GM12878 (cell line): ENCODE measurements around the gene DSEL.

Experiments
- MXI1 ChIP-seq: fragments of 150-350 bp; IDR thresholded peaks from 2 replicates; pipeline ENCODE4 v1.6.1; 2011; ENCODE audit warnings: low read depth, mild to moderate bottlenecking, inconsistent platforms, low read length, improper control_type of control experiment
- RB1 ChIP-seq: fragments of 450-650 bp; formaldehyde crosslinking; IDR thresholded peaks from 2 replicates; pipeline ENCODE4 v1.6.1; 2017; ENCODE audit warnings: mild to moderate bottlenecking, borderline replicate concordance
- RFX5 ChIP-seq: IDR thresholded peaks from 2 replicates; pipeline ENCODE4 v1.6.1; 2011; ENCODE audit warnings: low read depth, low read length, improper control_type of control experiment
- SIN3A ChIP-seq: IDR thresholded peaks from 2 replicates; pipeline ENCODE4 v1.6.1; 2012; ENCODE audit warnings: low read depth, low read length, improper control_type of control experiment
- TAF1 ChIP-seq: IDR thresholded peaks from 2 replicates; pipeline ENCODE4 v1.6.1; 2011; ENCODE audit warnings: mild to moderate bottlenecking, low read depth, low read length, borderline replicate concordance
- TF ChIP-seq, protein P1 (sequence below), 3 experiments: IDR thresholded peaks in 2 of 3; conservative IDR thresholded peaks in 1 of 3; 2 replicates each; pipeline ENCODE4 v1.5.1; 2011; ENCODE audit warnings: low read depth in 3 of 3, low read length in 3 of 3, mild to moderate bottlenecking in 3 of 3, control low read depth in 2 of 3, moderate library complexity in 2 of 3, inconsistent platforms in 1 of 3, mixed read lengths in 1 of 3; ENCODE audit not compliant: control insufficient read depth in 2 of 3, insufficient read depth in 1 of 3; ENCODE audit errors: extremely low read depth in 1 of 3
- TF ChIP-seq, protein P2 (sequence below): IDR thresholded peaks from 2 replicates; pipeline ENCODE4 v1.6.1; 2011; ENCODE audit warnings: borderline replicate concordance, low read depth, mild to moderate bottlenecking, moderate library complexity, mixed read lengths, low read length; ENCODE audit not compliant: insufficient read depth; ENCODE audit errors: extremely low read length

DNA sequence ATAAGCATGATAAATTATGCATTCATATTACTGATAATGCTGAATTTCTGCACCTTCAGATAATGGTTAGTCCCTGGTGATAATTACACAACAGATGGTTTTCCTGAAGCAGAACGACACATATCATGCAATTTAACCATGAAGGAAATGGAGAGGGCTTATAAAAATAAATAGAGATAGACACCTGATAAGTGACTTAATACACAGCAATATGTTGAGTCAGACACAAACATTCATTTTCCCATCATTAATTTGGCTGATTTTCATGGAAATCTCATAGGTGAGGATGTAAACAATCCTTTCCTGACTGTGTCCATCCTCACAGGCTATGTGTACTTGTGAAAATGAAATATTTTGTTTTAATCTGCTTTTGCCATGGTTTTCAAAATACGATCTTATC, 36.9 kb upstream of the DSEL start:
- TF ChIP-seq MXI1, result no peak
- no peak for TF ChIP-seq SIN3A
- TF ChIP-seq RFX5, result no peak
- TF ChIP-seq, protein P1, sequence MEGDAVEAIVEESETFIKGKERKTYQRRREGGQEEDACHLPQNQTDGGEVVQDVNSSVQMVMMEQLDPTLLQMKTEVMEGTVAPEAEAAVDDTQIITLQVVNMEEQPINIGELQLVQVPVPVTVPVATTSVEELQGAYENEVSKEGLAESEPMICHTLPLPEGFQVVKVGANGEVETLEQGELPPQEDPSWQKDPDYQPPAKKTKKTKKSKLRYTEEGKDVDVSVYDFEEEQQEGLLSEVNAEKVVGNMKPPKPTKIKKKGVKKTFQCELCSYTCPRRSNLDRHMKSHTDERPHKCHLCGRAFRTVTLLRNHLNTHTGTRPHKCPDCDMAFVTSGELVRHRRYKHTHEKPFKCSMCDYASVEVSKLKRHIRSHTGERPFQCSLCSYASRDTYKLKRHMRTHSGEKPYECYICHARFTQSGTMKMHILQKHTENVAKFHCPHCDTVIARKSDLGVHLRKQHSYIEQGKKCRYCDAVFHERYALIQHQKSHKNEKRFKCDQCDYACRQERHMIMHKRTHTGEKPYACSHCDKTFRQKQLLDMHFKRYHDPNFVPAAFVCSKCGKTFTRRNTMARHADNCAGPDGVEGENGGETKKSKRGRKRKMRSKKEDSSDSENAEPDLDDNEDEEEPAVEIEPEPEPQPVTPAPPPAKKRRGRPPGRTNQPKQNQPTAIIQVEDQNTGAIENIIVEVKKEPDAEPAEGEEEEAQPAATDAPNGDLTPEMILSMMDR (IDR thresholded peaks at IDR 0.05 in 2 of 3, conservative IDR thresholded peaks at IDR 0.05 in 1 of 3; ENCODE audit: control insufficient read depth in 2 of 3, extremely low read depth in 1 of 3, insufficient read depth in 1 of 3, low read depth in 3 of 3, low read length in 3 of 3), result no peak
- TF ChIP-seq TAF1, result no peak
- TF ChIP-seq, protein P2, sequence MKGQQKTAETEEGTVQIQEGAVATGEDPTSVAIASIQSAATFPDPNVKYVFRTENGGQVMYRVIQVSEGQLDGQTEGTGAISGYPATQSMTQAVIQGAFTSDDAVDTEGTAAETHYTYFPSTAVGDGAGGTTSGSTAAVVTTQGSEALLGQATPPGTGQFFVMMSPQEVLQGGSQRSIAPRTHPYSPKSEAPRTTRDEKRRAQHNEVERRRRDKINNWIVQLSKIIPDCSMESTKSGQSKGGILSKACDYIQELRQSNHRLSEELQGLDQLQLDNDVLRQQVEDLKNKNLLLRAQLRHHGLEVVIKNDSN, result no peak
- TF ChIP-seq RB1, result no peak
